Loucy (cell line): Measurements from ENCODE around the gene ADAMTS15.

ENCODE experiments used
- CTCF ChIP-seq: fragments of 200-600 bp; sonication (generic); conservative IDR thresholded peaks from 2 replicates; pipeline ENCODE4 v1.5.1; 2014; ENCODE audit warnings: mild to moderate bottlenecking, antibody characterized with exemption, low read length
- EZH2phosphoT487 ChIP-seq: fragments of 200-600 bp; IDR thresholded peaks from 2 replicates; pipeline ENCODE4 v1.6.1; 2018; ENCODE audit warnings: antibody characterized with exemption, mild to moderate bottlenecking, moderate library complexity, borderline replicate concordance

GRCh38 chr11:130456286-130456685 lies 7.8 kb downstream of the ADAMTS15 start:
- TF ChIP-seq CTCF (no peak), EZH2phosphoT487 (no peak)
